Measurements from ENCODE around the gene TIMM10.

TIMM10 gene

DNA sequence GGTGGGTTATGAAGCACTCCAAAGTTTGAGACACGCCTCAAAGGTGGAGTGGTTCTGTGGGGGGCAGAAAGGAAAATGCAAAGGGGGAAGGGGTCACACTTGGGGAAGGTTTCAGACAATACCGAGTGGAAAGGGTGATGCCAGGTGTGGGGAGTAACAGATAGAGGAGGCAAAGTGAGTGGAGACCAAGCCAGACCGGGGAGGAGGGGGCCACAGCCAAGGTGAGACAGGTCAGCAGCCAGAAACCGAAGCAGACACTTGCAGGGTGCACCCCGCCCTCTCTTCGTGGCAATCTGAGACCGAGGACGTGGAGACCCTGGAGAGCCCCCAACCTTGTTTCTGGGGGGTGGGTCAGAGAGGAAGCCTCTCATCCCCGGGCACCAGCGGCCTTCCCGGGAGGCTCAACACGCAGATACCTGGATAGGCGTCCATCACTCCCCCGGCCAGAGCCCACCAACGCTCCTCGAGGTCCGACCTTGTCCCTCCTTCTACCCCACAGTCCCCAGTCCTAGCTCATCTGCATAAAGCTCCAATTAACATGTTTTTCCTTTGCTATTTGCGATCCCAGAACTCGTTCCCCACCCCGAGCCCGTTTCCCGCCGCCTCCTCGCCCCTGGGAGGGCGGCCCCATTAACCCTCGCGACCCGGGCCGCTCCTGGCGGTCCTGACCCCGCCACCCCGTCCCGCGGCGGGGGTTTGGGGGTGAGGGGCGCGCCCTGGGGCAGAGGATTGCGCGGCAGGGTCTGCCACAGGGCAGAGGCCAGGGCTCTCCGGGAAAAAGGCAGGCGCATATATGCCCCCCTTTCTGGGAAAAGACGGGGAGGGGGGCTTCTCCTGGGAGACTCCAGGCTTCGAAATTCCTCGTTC, 48.4 kb downstream of the TIMM10 start:
- H3K27ac ChIP-seq: no peak overlapping the region
- TF ChIP-seq, protein P1, sequence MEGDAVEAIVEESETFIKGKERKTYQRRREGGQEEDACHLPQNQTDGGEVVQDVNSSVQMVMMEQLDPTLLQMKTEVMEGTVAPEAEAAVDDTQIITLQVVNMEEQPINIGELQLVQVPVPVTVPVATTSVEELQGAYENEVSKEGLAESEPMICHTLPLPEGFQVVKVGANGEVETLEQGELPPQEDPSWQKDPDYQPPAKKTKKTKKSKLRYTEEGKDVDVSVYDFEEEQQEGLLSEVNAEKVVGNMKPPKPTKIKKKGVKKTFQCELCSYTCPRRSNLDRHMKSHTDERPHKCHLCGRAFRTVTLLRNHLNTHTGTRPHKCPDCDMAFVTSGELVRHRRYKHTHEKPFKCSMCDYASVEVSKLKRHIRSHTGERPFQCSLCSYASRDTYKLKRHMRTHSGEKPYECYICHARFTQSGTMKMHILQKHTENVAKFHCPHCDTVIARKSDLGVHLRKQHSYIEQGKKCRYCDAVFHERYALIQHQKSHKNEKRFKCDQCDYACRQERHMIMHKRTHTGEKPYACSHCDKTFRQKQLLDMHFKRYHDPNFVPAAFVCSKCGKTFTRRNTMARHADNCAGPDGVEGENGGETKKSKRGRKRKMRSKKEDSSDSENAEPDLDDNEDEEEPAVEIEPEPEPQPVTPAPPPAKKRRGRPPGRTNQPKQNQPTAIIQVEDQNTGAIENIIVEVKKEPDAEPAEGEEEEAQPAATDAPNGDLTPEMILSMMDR (conservative IDR thresholded peaks at IDR 0.05): no peak

DNA sequence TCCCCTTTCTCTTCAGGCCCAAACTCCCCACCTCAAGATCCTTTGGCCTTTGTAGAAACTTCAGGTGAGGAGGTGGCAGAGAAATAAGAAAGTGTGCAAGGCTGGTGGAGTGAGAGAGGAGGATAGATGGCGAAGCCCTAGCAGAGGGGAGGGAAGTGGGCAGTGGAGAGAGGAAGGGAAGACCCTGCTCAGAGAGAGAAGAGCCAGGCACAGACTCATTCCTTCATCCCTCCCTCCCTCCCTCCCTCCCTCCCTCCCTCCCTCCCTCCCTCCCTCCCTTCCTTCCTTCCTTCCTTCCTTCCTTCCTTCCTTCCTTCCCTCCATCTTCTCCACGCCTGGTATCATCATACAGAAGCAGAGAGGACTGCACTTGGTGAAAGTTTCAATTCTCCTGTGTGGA, 49.2 kb downstream of the TIMM10 start:
- TF ChIP-seq, protein P1 (conservative IDR thresholded peaks at IDR 0.05): no peak
- no peak overlapping the region for H3K27ac ChIP-seq

DNA sequence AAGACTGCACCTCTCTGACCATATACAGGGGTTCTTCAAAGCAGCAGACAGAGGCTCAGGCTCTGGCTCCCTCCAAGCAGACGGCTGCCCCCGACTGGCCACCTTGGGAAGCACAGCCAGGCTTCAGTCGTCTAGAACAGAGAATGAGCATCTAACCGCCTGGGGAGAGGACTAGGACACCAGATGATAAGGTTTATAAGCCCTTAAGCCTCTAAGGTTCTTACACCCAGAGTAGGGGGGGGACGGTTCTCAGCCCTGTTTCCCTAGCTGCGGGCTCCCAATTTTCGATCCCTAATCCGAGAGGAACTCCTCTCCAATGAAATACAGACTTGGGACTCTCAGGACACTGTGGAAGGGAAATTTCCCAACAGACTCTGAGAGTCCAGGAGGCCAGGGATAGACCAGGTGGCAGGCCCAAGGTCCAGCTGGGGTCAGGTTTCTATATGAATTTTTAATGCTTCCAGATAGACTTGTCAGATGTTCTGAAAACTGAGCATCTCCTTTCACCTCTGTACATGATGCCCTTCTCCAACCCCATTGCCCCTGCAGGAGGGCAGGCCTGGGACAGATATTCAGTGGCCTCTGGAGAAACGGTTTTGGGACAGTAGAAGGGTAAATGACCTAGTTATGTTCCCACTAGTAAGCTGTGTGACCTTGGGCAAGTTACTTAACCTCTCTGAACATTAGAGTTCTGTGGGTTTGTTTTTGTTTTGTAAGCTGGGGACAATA, 50.0 kb downstream of the TIMM10 start:
- H3K27ac ChIP-seq: no peak overlapping the region
- TF ChIP-seq, protein P1 (conservative IDR thresholded peaks at IDR 0.05): peak; percentile 75

DNA sequence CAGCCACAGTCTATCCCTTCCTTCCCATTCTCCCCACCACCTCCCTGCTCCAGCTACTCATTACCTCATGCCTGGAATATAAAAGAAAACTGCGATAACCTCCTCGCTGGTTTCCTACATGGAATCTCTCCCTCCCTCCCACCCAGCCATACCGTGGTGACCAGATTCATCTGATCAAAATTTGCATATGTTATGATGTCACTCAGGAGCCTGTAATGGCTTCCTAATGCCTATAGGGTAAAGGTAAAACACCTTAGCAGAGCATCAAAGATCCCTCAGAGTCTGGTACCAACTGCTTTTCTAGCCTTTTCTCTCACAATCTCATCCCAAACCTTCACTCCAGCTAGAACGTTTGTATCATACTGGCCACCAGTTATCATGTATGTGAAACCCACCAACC, 50.6 kb downstream of the TIMM10 start:
- no peak overlapping the region for H3K27ac ChIP-seq
- TF ChIP-seq, protein P1 (conservative IDR thresholded peaks at IDR 0.05): no peak

DNA sequence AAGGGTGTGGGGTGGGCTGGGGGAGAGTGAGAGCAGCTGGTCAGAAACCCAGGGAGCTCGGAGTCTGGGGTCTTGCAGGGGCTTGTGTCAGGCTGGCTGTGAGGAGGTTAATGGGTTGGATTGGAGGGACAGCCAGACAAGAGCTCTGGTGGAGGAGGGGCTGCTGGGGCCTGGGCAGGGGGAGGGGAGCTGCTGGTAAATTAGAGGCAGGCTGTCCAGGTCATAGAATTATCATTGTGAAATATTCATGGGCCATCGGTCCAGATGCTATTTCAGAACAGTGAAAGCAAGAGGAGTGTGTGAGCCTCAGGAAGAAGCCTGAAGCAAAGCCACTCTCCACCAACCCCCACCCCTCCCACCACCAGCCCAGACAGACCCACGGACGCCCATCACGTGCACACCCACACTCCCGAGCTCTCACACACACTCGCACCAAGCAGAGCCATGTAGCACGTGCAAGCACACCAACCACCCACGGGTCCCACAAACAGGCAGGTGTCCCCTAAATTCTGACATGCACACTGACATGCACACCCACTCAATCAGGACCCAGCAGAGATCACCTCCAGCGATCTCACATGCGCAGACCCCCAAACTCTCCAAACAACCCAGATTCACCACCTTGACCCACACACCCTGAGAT, 51.4 kb downstream of the TIMM10 start:
- H3K27ac ChIP-seq: no peak overlapping the region
- TF ChIP-seq, protein P1 (conservative IDR thresholded peaks at IDR 0.05): no peak
